ENCODE data around the gene RAB15.

RAB15 gene

GRCh38 chr14:64971943-64972791 lies at the start of gene RAB15:
Gene RAB15, minus strand, starts transcription at chr14:64972336. Its CDS starts 260 bp downstream, at chr14:64972076.
- peak; percentile 87 for DNase-seq (ENCODE audit: low spot score)

DNA sequence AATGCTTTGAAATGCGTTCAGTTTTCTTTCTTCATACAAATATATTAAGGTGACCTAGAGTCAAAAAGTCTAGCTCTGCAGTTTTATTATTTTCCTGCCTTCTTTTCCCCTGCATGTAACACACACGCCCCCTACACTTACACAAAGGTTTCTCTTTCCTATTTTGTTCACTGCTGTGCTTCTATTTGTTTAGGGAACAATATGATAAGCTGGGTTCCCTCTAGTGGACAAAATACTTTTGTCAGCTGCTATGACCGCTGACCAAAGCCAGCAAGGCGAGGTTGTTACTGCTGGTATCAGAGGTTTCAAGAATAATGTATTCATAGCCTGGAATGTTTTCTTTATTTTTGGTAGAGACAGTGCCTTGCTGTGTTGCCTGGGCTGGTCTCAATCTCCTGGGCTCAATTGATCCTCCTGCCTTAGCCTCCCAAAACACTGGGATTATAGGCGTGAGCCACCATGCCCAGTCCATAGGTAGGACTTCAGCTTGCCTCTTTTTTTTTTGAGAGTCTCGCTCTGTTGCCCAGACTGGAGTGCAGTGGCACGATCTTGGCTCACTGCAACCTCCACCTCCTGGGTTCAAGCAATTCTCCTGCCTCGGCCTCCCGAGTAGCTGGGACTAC lies 47.9 kb upstream of the RAB15 start:
- peak; percentile 76 for DNase-seq (ENCODE audit: low spot score)

DNA sequence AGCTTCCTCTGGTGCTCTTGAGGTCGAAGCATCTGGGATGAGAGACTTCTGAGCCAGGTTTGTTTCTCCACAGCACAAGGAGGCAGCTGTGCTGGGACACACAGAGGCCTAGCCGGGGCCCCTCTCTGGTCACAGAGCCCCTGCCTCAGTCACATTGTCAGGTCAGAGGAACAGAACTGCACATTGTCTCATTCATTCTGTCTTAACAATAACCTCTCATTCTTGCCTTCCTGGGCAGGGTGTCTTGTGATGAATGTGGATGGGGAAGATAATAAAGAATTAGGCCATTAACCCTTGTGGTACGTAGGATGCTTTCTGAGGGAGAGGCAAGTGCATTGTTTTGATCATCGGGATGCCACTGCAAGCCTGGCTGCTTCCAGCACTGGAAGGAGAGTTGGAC lies 44.3 kb upstream of the RAB15 start:
- no peak for DNase-seq (ENCODE audit: low spot score)

- DNase-seq (ENCODE audit: low spot score), result no peak
Observed at GRCh38 chr14:65015391-65015790, 43.3 kb upstream of the RAB15 start.

DNA sequence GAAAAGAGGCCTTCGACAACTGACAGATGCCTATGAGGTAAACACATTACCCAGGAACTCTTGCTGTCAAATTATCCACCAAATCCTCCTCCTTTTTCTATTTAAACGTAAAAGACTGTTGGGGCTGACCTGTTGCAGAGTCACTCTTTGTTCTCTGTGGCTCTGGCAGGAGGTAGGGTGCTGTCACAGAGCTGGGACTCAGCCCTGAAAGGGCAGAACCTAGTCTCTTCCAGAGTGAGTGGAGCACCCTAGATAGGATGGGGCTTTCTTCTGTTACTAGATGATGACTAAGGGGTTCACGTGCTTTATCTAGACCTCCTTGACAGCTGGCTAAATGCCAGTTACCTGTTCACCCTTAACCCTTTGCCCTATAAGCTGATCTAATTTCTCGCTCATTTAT lies 40.2 kb upstream of the RAB15 start:
- no peak for DNase-seq (ENCODE audit: low spot score)

- DNase-seq (ENCODE audit: low spot score), result no peak
Observed at GRCh38 chr14:65011538-65011937, 39.4 kb upstream of the RAB15 start.

GRCh38 chr14:65010211-65010931 lies 38.2 kb upstream of the RAB15 start:
- DNase-seq (ENCODE audit: low spot score), result no peak

DNA sequence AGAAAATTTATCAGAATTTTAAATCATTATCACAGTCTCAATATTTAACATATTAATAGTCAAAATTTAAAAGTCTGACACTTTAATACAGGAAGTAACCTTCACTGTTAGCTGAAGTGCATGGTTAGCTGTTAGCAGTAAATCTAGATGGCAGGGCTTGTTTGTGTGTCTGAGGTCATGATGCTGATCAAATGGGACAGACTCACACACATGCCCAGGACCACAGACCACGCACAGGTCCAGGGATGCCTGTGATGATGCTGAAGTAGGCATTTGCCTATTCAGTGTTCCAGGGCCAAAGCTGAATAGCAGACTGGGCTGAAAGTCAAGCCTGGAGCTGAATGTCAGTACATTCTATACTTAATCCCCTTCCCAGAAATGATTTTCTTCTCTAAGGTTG lies 35.1 kb upstream of the RAB15 start:
- no peak for DNase-seq (ENCODE audit: low spot score)

- no peak for DNase-seq (ENCODE audit: low spot score)
Observed at GRCh38 chr14:65006261-65006721, 34.2 kb upstream of the RAB15 start.

GRCh38 chr14:65003394-65003793 lies 31.3 kb upstream of the RAB15 start:
- DNase-seq (ENCODE audit: low spot score), result no peak

- DNase-seq (ENCODE audit: low spot score), result peak; percentile 67
Observed at GRCh38 chr14:65002586-65003210, 30.6 kb upstream of the RAB15 start.

DNA sequence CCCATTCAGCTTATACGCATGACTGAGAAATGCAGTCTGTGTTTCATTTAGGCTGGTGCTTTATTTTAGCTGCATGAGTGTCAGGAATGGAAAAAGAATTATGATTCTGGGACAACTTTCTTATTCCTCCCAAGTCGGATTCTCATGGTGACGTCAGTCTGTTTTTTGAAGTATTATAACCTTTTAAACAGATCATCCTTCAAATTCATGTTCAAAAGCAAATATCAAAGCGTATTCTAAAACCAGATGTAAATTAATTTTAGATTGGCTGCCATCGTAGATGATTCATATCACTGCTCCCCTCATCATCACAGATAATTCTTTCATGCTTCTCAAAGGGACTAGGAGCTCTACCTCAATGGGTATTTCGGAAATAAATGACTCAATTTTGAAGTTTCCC lies 29.6 kb upstream of the RAB15 start:
- no peak for DNase-seq (ENCODE audit: low spot score)

- DNase-seq (ENCODE audit: low spot score), result no peak
Observed at GRCh38 chr14:65000898-65001591, 28.9 kb upstream of the RAB15 start.

GRCh38 chr14:64998455-64998931 lies 26.4 kb upstream of the RAB15 start:
- no peak for DNase-seq (ENCODE audit: low spot score)

DNA sequence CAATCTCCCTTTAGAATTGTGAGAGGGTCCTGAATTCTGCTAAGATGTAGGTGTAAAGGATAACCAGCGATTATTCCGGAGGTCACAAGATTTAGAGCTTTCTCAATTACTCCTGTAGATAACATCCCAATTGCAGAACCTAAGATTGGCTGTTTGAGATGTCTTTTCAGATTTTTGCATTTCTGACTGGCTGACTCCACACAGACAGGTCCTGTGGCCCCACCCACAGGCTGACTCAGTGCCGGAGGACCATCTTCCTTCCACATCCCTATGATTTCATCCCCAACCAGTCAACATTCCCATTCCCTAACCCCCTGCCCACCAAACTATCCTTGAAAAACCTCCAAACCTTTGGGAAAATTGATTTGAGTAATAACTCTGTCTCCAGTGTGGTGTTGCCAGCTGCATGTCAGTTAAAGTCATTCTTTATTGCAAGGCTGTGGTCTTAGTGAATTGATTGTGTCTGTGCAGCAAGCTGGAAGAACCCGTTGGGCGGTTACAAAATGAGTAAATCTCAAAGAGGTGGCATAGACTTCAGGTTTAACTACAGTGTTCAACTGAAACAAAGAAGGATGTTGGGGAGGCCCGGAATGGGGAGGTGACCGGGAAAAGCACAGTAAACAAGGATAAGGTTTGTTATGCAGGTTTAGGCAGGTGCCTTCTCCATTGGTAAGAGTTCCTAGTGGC lies 25.1 kb upstream of the RAB15 start:
- no peak for DNase-seq (ENCODE audit: low spot score)

GRCh38 chr14:64995291-64995690 lies 23.2 kb upstream of the RAB15 start:
- DNase-seq (ENCODE audit: low spot score), result no peak

GRCh38 chr14:64994540-64994939 lies 22.4 kb upstream of the RAB15 start:
- no peak for DNase-seq (ENCODE audit: low spot score)

GRCh38 chr14:64993266-64993930 lies 21.3 kb upstream of the RAB15 start:
- DNase-seq (ENCODE audit: low spot score), result no peak

DNA sequence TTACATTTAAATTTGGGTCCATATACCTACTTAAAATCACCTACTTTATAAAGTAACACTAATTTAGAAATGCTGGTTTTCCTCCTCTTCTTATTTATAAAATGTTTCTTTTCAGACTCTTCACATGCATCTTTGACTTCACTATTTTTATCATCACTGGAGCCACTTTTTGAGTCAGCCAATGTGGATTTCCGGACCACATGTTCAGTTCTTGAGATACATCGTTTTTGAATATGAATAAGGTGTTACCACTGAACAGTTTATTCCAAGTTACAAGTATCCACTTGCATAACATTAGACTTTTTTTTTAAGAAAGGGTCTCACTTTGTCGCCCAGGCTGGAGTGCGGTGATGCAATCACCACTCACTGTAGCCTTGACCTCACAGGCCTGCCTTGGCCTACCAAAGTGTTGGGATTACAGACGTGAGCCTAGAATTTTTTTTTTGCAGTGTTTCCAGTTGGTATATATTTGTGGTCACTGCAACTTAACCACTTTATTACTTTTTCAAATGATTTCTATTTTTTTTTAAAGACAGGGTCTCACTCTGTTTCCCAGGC lies 20.3 kb upstream of the RAB15 start:
- no peak for DNase-seq (ENCODE audit: low spot score)

DNA sequence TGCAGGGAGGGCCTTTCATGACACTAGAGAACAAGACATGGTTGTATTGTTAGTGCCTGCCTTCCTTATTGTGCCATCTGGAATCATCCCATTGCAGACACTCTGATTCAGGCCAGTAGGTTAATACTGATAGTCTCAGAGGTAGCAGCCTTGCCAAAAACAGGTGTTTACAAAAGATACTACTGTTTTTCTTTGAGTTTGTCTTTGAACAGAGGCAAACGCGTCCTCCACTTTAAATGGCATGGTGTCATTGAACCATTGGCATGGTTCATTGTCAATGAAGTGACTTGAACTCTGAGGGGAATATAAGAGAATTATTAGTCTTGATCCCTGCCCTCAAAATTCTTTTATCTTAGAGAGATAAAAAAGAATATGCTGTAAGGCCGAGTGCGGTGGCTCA lies 18.8 kb upstream of the RAB15 start:
- DNase-seq (ENCODE audit: low spot score), result no peak

Measured in AG20443 (cell line).